Measurements from ENCODE around the gene IMMP2L. TPM values are rescaled to one million over a fixed set of nuclear protein-coding genes. Genes with fewer than 3 reads are reported as not detected.

The IMMP2L gene
- total RNA-seq, 4 donors from 2014 or later, result 2.6 to 69.1 (median 34.7) TPM

DNA sequence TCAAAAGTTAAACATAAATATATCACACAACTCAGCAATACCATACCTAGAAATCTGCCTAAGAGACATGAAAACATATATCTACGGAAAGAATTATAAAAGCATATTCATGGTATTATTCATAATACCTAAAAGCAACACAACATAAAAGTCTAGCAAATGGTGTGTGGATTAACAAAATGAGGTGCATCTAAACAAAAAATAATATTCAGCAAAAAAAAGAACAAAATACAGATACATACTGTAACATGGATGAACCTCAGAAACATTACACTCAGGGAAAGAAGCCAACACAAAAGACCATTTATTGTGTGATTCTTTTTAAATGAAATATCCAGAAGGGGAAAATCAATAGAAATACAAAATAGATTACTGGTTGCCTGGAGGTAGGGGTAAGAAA, 155.0 kb downstream of the IMMP2L start:
- H3K36me3 ChIP-seq, result no peaks in the 10 kb centered on the region
- no peaks in the 10 kb centered on the region for H3K4me1 ChIP-seq
- H3K27ac ChIP-seq, result no peak overlapping the region
- intact Hi-C loops (cut with DNase I; ENCODE audit: low total_unique reads), result no loop called here
- no peak for DNase-seq
- TF ChIP-seq POLR2A (IDR thresholded peaks at IDR 0.05), result no peak
- TF ChIP-seq, protein P1, sequence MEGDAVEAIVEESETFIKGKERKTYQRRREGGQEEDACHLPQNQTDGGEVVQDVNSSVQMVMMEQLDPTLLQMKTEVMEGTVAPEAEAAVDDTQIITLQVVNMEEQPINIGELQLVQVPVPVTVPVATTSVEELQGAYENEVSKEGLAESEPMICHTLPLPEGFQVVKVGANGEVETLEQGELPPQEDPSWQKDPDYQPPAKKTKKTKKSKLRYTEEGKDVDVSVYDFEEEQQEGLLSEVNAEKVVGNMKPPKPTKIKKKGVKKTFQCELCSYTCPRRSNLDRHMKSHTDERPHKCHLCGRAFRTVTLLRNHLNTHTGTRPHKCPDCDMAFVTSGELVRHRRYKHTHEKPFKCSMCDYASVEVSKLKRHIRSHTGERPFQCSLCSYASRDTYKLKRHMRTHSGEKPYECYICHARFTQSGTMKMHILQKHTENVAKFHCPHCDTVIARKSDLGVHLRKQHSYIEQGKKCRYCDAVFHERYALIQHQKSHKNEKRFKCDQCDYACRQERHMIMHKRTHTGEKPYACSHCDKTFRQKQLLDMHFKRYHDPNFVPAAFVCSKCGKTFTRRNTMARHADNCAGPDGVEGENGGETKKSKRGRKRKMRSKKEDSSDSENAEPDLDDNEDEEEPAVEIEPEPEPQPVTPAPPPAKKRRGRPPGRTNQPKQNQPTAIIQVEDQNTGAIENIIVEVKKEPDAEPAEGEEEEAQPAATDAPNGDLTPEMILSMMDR (IDR thresholded peaks at IDR 0.05), result no peak
- H3K27me3 ChIP-seq, result no peaks in the 10 kb centered on the region
- no peaks in the 10 kb centered on the region for H3K9me3 ChIP-seq
- H3K4me3 ChIP-seq, result no peak overlapping the region

DNA sequence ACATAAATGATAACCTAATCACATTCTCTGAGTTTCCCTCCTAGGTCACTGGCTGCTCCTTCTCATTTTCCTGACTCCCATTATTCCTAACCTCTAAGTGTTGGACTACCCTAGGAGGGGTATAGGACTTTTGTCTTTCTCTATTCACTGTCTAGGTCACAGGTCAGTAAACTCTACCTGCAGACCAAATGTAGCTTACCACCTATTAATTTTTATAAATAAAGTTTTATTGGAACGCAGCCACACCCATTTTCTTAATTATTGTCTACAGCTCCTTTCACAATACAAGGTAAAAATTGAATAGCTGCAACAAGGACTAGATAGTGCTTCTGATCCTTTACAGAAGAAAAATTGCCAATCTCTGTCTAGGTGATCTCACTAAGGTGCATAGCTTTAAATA, 156.7 kb downstream of the IMMP2L start:
- H3K4me1 ChIP-seq, result no peaks in the 10 kb centered on the region
- TF ChIP-seq, protein P1 (IDR thresholded peaks at IDR 0.05), result no peak
- TF ChIP-seq POLR2A (IDR thresholded peaks at IDR 0.05), result no peak

DNA sequence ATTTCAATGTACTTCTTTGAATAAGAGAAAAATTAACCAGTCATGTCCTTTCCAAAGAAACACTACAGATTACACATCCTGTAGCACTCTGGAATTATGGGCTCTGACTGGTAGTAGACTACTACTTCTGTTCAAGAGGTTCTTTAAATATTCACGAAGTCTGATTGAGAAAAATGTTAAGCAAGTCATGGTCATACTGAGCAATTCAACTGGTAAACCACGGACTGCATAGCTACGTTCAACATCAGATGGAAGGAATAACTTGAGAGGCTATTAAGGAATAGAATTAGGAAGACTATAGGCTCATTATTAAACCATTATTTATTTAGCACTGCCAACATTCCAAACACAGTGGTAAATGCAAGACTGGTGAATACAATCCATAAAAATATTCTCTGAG, 160.8 kb downstream of the IMMP2L start:
- H3K36me3 ChIP-seq, result no peaks in the 10 kb centered on the region
- DNase-seq, result no peak
- no peak overlapping the region for H3K27ac ChIP-seq
- no peaks in the 10 kb centered on the region for H3K9me3 ChIP-seq
- intact Hi-C loops (cut with DNase I; ENCODE audit: low total_unique reads), result no loop called here
- no peak overlapping the region for H3K4me3 ChIP-seq
- no peaks in the 10 kb centered on the region for H3K4me1 ChIP-seq
- TF ChIP-seq POLR2A (IDR thresholded peaks at IDR 0.05), result no peak
- TF ChIP-seq, protein P1 (IDR thresholded peaks at IDR 0.05), result no peak
- no peaks in the 10 kb centered on the region for H3K27me3 ChIP-seq

More for the DNA sequence above, 156.7 kb downstream of the IMMP2L start:
- Histone ChIP-seq H3K9me3 (no peaks in the 10 kb centered on the region), H3K27ac (no peak overlapping the region), H3K4me3 (no peak overlapping the region), H3K27me3 (no peaks in the 10 kb centered on the region), H3K36me3 (no peaks in the 10 kb centered on the region)
- intact Hi-C loops (cut with DNase I; ENCODE audit: low total_unique reads), result no loop called here
- DNase-seq, result no peak

DNA sequence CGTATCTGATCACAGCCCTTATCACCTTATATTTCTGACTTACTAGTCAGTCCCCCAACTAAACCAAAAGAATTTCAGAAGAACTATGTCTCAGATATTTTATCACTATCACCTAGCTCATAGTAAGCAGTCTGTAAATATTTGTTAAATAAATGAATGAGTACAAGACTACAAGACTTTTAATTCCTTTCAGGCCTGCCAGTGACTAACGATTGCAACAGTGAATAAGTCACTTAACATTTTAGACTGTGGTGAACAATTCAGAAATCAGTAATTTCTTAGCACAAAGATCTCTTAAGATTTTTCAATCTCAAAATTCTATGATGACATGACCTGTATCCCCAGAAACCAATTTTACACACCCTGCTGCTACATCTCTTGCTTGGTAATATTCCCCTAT, 162.2 kb downstream of the IMMP2L start:
- no peaks in the 10 kb centered on the region for H3K9me3 ChIP-seq
- H3K4me1 ChIP-seq, result no peaks in the 10 kb centered on the region
- H3K36me3 ChIP-seq, result no peaks in the 10 kb centered on the region
- no peak for DNase-seq
- H3K27me3 ChIP-seq, result no peaks in the 10 kb centered on the region
- H3K27ac ChIP-seq, result no peak overlapping the region
- TF ChIP-seq, protein P1 (IDR thresholded peaks at IDR 0.05), result no peak
- no peak for TF ChIP-seq POLR2A (IDR thresholded peaks at IDR 0.05)
- H3K4me3 ChIP-seq, result no peak overlapping the region
- intact Hi-C loops (cut with DNase I; ENCODE audit: low total_unique reads), result no loop called here

DNA sequence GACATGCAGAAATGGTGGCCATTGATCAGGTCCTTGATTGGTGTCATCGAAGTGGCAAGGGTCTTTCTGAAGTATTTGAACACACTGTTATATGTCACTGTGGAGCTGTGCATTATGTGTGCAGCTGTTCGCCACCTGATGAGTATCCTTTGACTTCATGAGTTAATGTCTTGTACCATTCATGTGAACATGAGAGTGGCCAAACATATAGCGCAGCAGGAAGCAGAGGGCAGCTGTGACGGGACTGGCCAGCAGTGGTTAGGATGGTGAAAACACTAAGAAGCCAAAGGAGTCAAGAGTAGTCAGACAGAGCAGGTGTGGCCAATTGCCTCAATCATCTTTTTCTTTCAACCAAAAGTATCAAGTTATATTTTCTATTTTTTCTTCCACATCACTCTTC, 167.4 kb downstream of the IMMP2L start:
- DNase-seq, result no peak
- no peak for TF ChIP-seq POLR2A (IDR thresholded peaks at IDR 0.05)
- TF ChIP-seq, protein P1 (IDR thresholded peaks at IDR 0.05), result no peak
- no peaks in the 10 kb centered on the region for H3K27me3 ChIP-seq
- intact Hi-C loops (cut with DNase I; ENCODE audit: low total_unique reads), result no loop called here
- H3K9me3 ChIP-seq, result no peaks in the 10 kb centered on the region
- H3K27ac ChIP-seq, result no peak overlapping the region
- no peak overlapping the region for H3K4me3 ChIP-seq
- H3K4me1 ChIP-seq, result no peaks in the 10 kb centered on the region
- no peaks in the 10 kb centered on the region for H3K36me3 ChIP-seq

All from uterus (tissue), 4 donors.